HG03039 (cell line): ENCODE measurements around the gene FRMD5.
A peak's percentile ranks its signal among the peaks of the same experiment; 100 is the strongest.
"Not testable (repeated sequence)": the region's sequence is repeated elsewhere in the genome, so short reads cannot be mapped to it uniquely, and the experiment has no call there.

Source experiments
- ATAC-seq: cut with Tn5 transposase; IDR thresholded peaks from one replicate; pipeline ENCODE4 v1.9.1; 2021; ENCODE audit warnings: mild to moderate bottlenecking, moderate library complexity; ENCODE audit not compliant: unreplicated experiment

The FRMD5 gene

DNA sequence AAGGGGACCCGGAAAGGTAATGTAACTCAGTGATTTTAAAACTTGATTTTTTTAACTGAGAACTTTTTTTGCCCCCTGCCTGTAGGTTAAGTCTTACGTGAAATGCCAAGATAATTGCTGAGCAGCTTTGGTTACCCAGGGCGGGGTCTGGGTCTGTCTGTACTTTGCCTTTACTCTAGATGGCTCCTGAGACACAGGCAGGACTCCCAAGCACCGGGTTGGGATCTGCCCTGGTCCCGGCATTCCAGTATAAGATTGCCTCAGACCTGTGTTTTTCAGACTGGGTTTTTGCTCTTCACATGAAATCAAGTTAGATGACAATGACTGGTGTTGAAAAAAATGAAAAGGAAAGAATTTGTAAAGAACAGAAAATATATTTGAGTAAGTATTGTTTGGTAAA is 328.0 kb downstream of the FRMD5 start:
- ATAC-seq = no peak

DNA sequence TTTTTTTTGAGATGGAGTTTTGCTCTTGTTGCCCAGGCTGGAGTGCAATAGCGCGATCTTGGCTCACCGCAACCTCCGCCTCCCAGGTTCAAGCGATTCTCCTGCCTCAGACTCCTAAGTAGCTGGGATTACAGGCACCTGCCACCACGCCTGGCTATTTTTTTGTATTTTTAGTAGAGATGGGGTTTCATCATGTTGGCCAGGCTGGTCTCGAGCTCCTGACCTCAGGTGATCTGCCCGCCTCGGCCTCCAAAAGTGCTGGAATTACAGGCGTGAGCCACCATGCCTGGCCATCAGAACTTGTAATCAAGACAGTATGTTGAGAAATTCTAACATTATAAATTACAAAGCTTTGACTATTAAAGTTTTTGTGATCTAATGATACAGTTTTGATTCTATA is 328.4 kb downstream of the FRMD5 start:
- ATAC-seq = not testable (repeated sequence)

DNA sequence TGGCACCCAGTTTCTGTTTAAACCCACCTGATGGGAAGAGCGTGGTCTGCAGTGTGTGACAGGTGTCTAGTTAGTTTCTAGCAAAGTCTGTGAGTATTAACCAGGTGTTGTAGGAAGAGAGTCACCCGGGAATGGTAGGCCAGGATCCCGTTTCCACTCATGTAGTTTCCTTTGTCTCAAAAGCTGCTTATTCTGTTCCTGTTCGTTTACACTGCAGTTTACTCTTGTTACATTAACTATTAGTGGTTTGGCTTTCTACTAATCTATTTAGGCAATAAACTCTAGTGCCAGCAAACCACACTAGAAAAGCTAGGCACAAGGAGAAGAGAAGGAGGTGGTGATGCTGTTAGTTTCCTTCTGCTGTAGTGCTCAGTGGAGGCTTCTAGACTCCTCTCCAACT is 335.5 kb downstream of the FRMD5 start:
- ATAC-seq = no peak

DNA sequence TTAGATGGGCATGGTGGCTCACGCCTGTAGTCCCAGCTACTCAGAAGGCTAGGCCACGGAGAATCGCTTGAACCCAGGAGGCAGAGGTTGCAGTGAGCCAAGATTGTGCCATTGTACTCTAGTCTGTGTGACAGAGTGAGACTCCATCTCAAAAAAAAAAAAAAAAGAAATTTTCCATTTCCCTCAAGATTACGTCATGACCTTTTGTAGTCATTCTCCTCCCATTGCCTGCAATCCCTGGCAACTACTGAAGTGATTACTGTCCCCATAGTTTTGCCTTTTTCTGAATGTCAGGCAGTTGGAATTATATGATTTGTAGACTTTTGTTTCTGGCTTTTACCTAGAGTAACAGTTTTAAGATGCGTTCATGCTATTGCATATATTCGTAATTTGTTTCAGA is 340.3 kb downstream of the FRMD5 start:
- ATAC-seq = no peak

DNA sequence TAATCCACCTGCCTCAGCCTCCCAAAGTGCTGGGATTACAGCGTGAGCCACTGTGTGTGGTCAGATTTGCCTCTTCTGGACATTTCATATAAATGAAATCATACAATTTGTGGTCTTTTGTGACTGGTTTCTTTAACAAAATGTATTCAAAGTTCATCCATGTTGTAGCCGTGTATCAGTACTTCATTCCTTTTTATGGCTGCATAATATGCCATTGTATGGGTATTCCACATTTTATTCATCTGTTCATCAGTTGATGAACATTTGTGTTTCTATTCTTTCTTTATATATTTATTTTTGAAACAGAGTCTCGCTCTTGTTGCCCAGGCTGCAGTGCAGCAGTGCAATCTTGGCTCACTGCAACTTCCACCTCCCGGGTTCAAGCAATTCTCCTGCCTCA is 342.5 kb downstream of the FRMD5 start:
- ATAC-seq = no peak

DNA sequence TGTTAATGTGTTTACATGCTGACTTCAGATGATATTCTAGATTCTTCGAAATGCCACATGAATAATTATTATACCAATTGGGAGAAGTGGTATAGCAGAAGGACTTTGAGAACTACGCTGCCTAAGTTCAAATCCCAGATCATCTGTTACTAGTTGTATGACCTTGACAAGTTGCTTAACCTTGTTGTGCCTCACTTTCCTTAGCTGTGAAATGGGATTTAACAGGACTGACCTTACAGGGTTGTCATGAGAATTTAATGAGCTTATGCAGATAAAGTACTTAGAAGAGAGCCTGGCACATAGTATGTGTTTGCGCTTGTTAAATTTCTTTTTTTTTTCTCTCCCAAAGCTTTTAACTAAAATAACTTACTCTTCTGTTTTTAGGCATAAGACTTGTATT is 343.8 kb downstream of the FRMD5 start:
- no peak for ATAC-seq

DNA sequence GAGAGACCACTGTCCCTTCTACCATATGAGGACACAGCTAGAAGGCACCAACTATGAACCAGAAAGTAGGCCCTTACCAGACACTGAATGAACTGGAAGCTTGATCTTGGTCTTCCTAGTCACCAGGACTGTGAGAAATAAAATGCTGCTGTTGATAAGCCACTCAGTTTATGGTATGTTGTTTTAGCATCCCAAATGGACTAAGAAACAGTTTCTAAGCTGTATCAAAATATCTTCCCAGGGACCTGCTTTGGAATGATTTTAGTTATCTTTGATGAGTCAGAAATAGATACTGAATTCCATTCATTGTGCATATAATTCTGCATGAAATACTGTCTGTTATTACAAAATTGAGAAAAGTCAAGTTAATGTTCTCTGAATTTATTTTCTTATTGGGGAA is 349.6 kb downstream of the FRMD5 start:
- ATAC-seq = no peak

DNA sequence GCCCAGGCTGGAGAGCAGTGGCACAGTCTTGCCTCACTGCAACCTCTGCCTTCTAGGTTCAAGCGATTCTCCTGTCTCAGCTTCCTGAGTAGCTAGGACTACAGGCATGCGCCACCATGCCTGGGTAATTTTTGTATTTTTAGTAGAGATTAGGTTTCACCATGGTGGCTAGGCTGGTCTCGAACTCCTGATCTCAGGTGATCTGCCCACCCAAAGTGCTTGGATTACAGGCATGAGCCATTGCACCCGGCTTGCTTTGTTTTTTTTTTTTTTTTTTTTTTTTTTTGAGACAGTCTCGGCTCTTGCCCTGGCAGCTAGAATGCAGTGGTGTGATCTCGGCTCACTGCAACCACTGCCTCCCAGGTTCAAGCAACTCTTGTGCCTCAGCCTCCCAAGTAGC is 362.6 kb downstream of the FRMD5 start:
- not testable (repeated sequence) for ATAC-seq

DNA sequence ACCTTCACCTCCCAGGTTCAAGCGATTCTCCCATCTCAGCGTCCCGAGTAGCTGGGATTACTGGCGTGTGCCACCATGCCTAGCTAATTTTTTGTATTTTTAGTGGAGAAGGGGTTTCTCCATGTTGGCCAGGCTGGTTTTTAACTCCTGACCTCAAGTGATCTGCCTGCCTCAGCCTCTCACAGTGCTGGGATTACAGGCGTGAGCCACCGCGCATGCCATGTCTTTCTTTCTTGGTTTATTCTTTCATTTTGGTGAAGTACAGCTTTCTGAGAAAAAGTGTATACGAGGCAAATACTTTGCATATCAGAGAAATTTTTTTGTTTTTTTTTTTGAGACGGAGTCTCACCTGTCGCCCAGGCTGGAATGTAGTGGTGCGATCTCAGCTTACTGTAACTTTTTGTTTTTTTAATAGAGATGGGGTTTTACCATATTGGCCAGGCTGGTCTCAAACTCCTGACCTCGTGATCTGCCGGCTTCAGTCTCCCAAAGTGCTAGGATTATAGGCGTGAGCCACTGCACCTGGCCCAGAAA is 363.5 kb downstream of the FRMD5 start:
- not testable (repeated sequence) for ATAC-seq

DNA sequence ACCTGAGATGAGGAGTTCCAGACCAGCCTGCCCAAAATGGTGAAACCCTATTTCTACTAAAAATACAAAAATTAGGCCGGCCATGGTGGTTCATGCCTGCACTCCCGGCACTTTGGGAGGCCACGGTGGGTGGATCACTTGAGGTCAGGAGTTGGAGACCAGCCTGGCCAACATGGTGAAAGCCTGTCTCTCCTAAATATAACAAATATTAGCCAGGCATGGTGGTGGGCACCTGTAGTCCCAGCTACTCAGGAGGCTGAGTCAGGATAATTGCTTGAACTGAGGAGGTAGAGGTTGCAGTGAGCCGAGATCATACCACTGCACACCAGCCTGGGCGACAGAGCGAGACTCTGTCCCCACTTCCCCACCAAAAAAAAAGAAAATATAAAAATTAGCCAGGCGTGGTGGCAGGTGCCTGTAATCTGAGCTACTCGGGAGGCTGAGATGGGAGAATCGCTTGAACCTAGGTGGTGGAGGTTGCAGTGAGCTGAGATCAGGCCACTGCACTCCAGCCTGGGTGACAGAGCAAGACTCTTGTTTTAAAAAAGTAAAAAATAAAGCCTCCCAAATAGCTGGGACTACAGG is 364.3 kb downstream of the FRMD5 start:
- ATAC-seq = not testable (repeated sequence)

DNA sequence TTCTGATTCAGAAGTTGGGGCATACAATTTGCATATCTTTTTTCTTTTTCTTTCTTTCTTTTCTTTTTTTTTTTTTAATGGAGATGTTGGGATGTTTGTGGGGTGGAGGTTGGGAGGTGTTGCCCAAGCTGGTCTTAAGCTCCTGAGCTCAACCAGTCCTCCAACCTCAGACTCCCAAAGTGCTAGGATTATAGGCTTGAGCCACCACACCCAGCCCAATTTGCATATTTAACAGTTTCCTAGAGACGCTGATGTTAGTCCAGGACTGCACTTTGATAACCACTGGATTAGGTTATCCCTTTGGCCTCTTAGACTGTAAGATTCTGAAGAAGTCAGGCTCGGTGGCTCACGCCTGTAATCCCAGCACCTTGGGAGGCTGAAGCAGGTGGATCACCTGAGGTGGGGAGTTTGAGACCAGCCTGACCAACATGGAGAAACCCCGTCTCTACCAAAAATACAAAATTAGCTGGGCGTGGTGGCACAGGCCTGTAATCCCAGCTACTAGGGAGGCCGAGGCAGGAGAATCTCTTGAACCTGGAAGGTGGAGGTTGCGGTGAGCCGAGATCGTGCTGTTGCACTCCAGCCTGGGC is 365.0 kb downstream of the FRMD5 start:
- ATAC-seq = not testable (repeated sequence)

DNA sequence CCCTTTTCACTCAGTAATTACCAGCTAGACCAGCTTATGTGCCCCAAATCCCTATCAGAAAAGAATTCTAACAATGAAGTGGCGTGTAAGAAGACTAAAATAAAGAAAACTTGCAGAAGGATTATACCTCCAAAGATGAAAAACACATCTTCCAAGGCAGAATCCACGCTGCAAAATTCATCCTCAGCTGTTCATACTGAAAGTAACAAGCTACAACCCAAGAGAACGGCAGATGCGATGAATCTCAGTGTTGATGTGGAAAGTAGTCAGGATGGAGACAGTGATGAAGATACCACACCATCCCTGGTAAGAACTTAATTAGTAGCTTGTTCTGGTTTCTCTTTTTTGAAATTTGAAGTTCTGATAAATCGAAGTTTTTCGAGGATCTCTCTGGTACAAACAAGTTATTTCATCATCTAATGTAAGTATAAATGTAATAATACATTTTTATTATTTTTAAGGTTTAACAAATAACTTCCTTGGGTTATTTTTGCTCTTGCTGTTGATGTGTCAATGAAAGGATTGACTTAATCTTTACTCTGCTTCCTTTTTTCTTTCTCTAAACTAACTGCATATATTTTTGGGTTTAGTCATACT is 366.9 kb downstream of the FRMD5 start:
- ATAC-seq = no peak

DNA sequence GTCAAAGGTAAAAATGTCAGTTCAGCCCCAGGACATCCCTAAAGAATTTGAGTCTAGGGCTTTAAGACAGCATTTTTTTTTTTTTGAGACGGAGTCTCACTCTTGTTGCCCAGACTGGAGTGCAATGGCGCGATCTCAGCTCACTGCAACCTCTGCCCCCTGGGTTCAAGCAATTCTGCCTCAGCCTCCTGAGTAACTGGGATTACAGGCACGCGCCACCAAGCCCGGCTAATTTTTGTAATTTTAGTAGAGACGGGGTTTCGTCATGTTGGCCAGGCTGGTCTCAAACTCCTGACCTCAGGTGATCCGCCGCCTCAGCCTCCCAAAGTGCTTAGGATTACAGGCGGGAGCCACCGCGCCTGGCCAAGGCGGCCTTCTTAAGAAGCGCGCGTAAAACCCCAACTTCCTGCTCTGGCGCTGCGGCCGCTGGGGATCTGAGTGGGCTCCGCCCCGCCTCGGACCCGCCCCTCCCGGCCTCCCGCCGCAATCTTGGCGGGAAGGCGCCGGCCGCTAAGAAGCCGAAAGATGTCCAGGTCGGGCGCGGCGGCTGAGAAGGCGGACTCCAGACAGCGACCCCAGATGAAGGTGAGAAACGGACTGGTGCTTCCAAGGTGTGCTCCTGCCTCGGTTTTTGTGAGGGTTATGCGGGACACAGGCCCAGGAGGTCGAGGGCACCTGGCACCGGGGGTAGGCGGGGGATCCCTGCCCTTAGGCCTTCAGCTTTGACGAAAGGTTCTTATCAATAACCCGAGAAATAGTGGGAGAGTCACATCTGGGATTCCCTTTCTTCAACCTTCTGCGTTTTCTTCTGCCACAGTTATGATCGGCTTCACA is 368.3 kb downstream of the FRMD5 start, which contains the start of gene WDR76:
Gene WDR76, plus strand, starts transcription at position 495 of the 834 bp plus-strand sequence. Its CDS starts 31 bp downstream, at position 526.
- peak; percentile 60 for ATAC-seq

DNA sequence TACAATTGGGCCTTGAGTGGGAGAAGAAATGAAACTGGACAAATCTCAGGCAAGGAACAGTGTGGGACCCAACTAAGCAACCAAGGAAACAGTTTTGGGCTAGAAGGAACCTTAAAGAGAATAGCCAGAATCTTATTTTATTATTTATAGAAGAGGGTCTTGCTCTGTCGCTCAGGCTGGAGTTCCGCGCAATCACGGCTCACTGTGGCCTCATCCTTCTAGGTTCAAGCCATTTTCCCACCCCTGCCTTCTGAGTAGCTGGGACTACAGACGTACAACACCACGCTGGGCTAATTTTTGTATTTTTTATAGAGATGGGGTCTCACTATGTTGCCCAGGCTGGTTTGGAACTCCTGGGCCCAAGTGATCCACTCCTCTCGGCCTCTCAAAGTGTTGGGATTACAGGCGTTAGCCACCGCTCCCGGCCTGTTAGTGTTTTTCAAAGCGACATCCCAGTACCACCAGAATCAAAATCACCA is 369.0 kb downstream of the FRMD5 start:
- ATAC-seq = no peak

DNA sequence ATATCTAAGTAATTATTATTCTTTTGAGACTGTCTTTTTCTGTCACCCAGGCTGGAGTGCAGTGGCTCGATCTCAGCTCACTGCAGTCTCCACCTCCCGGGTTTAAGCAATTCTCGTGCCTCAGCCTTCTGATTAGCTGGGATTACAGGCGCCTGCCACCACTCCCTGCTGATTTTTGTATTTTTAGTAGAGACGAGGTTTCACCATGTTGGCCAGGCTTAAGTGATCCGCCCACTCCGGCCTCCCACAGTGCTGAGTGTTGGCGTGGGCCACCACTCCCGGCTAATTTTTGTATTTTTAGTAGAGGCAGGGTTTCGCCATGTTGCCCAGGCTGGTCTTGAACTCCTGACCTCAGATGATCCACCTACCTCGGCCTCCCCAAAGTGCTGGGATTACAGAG is 369.8 kb downstream of the FRMD5 start:
- not testable (repeated sequence) for ATAC-seq

DNA sequence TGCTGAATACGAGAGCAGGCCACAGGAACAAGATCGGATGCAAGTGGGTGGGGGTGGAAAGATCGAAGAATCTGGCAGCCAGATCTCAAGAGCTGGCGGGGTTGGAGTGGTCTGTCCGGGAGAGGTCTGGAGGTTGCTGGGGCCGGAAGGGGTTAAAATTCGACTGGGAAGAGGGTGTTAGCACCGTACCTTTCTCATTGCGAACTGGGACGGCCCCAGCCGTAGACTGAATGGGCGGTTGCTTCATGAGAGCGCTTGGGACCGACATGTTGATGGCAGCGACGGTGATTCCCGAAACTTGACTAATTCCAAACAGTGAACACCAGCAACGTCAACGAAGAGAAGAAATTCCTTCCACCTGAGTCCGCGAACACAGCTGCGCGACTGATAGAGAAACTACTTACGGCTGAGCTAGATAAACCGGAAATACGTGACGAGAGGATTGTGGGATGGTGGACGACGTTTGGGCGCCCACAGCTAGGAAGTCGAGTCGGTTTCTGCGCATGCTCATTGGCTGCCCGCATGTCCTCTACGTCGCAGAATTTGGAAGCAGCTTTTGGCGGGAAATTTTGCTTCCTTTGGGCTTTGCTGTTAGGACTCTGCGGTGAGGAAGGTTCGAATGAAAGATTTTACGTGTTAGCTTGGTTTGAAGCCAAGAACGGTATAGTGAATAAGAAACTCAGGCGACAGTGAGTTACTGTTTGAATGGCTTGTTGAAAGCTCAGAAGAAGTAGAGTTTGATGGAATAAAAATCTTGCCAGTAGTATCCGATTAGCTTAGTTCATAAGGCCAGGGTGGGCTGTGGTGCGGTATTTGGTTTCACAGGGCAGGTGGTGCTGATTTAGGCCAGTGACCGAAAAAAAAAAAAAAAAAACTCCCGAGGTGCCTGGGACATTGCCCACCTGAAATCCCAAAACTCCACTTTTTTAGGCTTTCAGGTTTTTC is 370.5 kb downstream of the FRMD5 start, which contains the start of gene MFAP1:
Gene MFAP1, minus strand, starts transcription at position 389 of the 945 bp plus-strand sequence. Its CDS starts 121 bp downstream, at position 268.
- ATAC-seq = peak; percentile 58

DNA sequence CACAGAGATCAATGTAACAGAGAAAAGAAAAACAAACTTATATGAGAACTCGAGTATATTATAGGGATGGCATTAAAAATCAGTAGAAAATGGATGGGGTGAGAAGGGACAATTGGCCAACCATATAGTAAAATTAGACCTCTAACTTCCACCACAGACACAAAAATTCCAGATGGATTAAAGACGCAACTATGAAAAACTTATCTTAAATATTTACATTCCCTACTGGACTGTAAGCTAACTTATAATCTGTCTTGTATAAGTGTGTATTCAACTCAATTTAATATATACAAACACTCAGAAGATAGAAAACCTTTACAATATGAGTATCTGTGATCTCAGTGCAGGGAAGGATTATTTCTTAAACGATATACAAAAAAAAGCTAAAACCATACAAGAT is 373.6 kb downstream of the FRMD5 start:
- ATAC-seq = no peak
